NT2/D1 (cell line): ENCODE measurements around the gene ADAM8.

Source experiments
- SUZ12 ChIP-seq: IDR thresholded peaks from 2 replicates; pipeline ENCODE4 v1.6.1; 2011; ENCODE audit not compliant: insufficient read length, insufficient read depth; ENCODE audit errors: extremely low read depth
- ZNF274 ChIP-seq: IDR thresholded peaks from 2 replicates; pipeline ENCODE4 v1.6.1; 2011; ENCODE audit warnings: mild to moderate bottlenecking, low read depth, low read length

- TF ChIP-seq SUZ12 (no peak), ZNF274 (no peak)
Measured at GRCh38 chr10:133307776-133308420, 31.2 kb upstream of the ADAM8 start.
